ENCODE data around the gene RTN4R. TPM values are rescaled to one million over a fixed set of nuclear protein-coding genes. Genes with fewer than 3 reads are reported as not detected.

The RTN4R gene
- total and polyA plus RNA-seq, 9 of the 15 experiments (the other 6 are each of a cell fraction or from before 2014, with no cell fraction given) = 0.04 to 2.8 (median 1.4) TPM; not detected in 3

GRCh38 chr22:20212754-20213699 lies 55.1 kb downstream of the RTN4R start (continued):
- TF ChIP-seq ATF6 (CRISPR knock-in tag; IDR thresholded peaks at IDR 0.05) (no peak), MAFK (IDR thresholded peaks at IDR 0.05; ENCODE audit: low read length) (no peak), RBBP5 (IDR thresholded peaks at IDR 0.05; ENCODE audit: borderline replicate concordance, insufficient read depth, low read length, poor library complexity, severe bottlenecking) (peak; percentile 7), TCF7L2 (IDR thresholded peaks at IDR 0.05; ENCODE audit: low read depth, low read length) (no peak), MYNN (IDR thresholded peaks at IDR 0.05) (0 out of 2 replicates have a peak, but pooled peaks have one; percentile 1), MYNN (CRISPR knock-in tag; IDR thresholded peaks at IDR 0.05) (no peak), PCBP1 (IDR thresholded peaks at IDR 0.05; ENCODE audit: low read depth, low read length, poor library complexity, severe bottlenecking) (no peak), WHSC1 (IDR thresholded peaks at IDR 0.05; ENCODE audit: low read length) (peak; percentile 4), EWSR1 (IDR thresholded peaks at IDR 0.05; ENCODE audit: borderline replicate concordance, low read depth, partially characterized antibody) (no peak), ZFP1 (CRISPR knock-in tag; IDR thresholded peaks at IDR 0.05) (no peak), CBFA2T2 (conservative IDR thresholded peaks at IDR 0.05) (no peak), POLR2G (IDR thresholded peaks at IDR 0.05; ENCODE audit: low read depth, low read length) (peak; percentile 45), NR2C1 (IDR thresholded peaks at IDR 0.05) (no peak), NR2C1 (tag; IDR thresholded peaks at IDR 0.05) (no peak), ZNF280A (IDR thresholded peaks at IDR 0.05; ENCODE audit: low read depth, partially characterized antibody) (no peak), NKRF (IDR thresholded peaks at IDR 0.05; ENCODE audit: borderline replicate concordance) (no peak), EGR1 (conservative IDR thresholded peaks at IDR 0.05) (peak; percentile 54; the same call in 1 of the 2 replicates), ZNF133 (CRISPR knock-in tag; IDR thresholded peaks at IDR 0.05) (no peak), ZNF77 (CRISPR knock-in tag; IDR thresholded peaks at IDR 0.05) (no peak), E2F6 (IDR thresholded peaks at IDR 0.05; ENCODE audit: borderline replicate concordance in 1 of 2, extremely low read depth in 1 of 2, insufficient read depth in 1 of 2, insufficient read length in 1 of 2, low read depth in 1 of 2, low read length in 1 of 2, poor library complexity in 1 of 2, severe bottlenecking in 1 of 2) (peak in 1 of 2 experiments; percentile 10), PHTF2 (CRISPR knock-in tag; IDR thresholded peaks at IDR 0.05) (no peak)

All from K562 (cell line).